ENCODE measurements around the gene NOS1. TPM values are rescaled to one million over a fixed set of nuclear protein-coding genes. Genes with fewer than 3 reads are reported as not detected.
"Not testable (repeated sequence)": the region's sequence is repeated elsewhere in the genome, so short reads cannot be mapped to it uniquely, and the experiment has no call there.

NOS1 gene
- total RNA-seq, 1 experiment from 2014 or later = 25.2 TPM

- intact Hi-C loops (cut with micrococcal nuclease; ENCODE audit: unreplicated experiment) = no loop called here
- Histone ChIP-seq H3K4me3 (ENCODE audit: low read depth, low read length, poor library complexity, severe bottlenecking) (no peak overlapping the region), H3K9me3 (ENCODE audit: low read depth, low read length, poor library complexity, severe bottlenecking) (no peaks in the 10 kb centered on the region), H3K36me3 (ENCODE audit: insufficient read depth, low read length, poor library complexity, severe bottlenecking) (no peaks in the 10 kb centered on the region), H3K27ac (ENCODE audit: low read depth, low read length, poor library complexity, severe bottlenecking) (no peak overlapping the region), H3K4me1 (ENCODE audit: insufficient read depth, low read length, poor library complexity, severe bottlenecking) (no peaks in the 10 kb centered on the region), H3K27me3 (replicated peaks; ENCODE audit: insufficient read depth, low read depth, low read length, poor library complexity) (no peaks in the 10 kb centered on the region)
- no peak for TF ChIP-seq CTCF (conservative IDR thresholded peaks at IDR 0.05; ENCODE audit: low read depth, low read length)
- TF ChIP-seq EZH2 (IDR thresholded peaks at IDR 0.05; ENCODE audit: borderline replicate concordance, low read depth, low read length, poor library complexity, severe bottlenecking) = no peak
- no TSS peak for BruUV-seq (replicated peaks)
- ChIA-PET CTCF (no interaction called here), POLR2A (ENCODE audit: low non-redundant PET) (no interaction called here)
- DNase-seq (ENCODE audit: low spot score) = no peak
Observed at GRCh38 chr12:117402363-117402762, 40.9 kb upstream of the NOS1 start.

GRCh38 chr12:117400912-117401311, 39.5 kb upstream of the NOS1 start:
- Histone ChIP-seq H3K36me3 (ENCODE audit: insufficient read depth, low read length, poor library complexity, severe bottlenecking) (no peaks in the 10 kb centered on the region), H3K27me3 (replicated peaks; ENCODE audit: insufficient read depth, low read depth, low read length, poor library complexity) (no peaks in the 10 kb centered on the region), H3K4me1 (ENCODE audit: insufficient read depth, low read length, poor library complexity, severe bottlenecking) (no peaks in the 10 kb centered on the region), H3K27ac (ENCODE audit: low read depth, low read length, poor library complexity, severe bottlenecking) (no peak overlapping the region), H3K9me3 (ENCODE audit: low read depth, low read length, poor library complexity, severe bottlenecking) (no peaks in the 10 kb centered on the region), H3K4me3 (ENCODE audit: low read depth, low read length, poor library complexity, severe bottlenecking) (no peak overlapping the region)
- ChIA-PET POLR2A (ENCODE audit: low non-redundant PET) (no interaction called here), CTCF (no interaction called here)
- BruUV-seq (replicated peaks) = no TSS peak
- TF ChIP-seq CTCF (conservative IDR thresholded peaks at IDR 0.05; ENCODE audit: low read depth, low read length) (no peak), EZH2 (IDR thresholded peaks at IDR 0.05; ENCODE audit: borderline replicate concordance, low read depth, low read length, poor library complexity, severe bottlenecking) (no peak)
- DNase-seq (ENCODE audit: low spot score) = no peak
- intact Hi-C loops (cut with micrococcal nuclease; ENCODE audit: unreplicated experiment) = no loop called here

GRCh38 chr12:117398482-117398881, 37.1 kb upstream of the NOS1 start:
- H3K36me3 ChIP-seq (ENCODE audit: insufficient read depth, low read length, poor library complexity, severe bottlenecking); DNase-seq (ENCODE audit: low spot score); intact Hi-C loops (cut with micrococcal nuclease; ENCODE audit: unreplicated experiment); BruUV-seq (replicated peaks); POLR2A ChIA-PET (ENCODE audit: low non-redundant PET); H3K9me3 ChIP-seq (ENCODE audit: low read depth, low read length, poor library complexity, severe bottlenecking); H3K4me3 ChIP-seq (ENCODE audit: low read depth, low read length, poor library complexity, severe bottlenecking); H3K27me3 ChIP-seq (replicated peaks; ENCODE audit: insufficient read depth, low read depth, low read length, poor library complexity); H3K4me1 ChIP-seq (ENCODE audit: insufficient read depth, low read length, poor library complexity, severe bottlenecking); H3K27ac ChIP-seq (ENCODE audit: low read depth, low read length, poor library complexity, severe bottlenecking); CTCF ChIA-PET: not testable (repeated sequence)

GRCh38 chr12:117395766-117396165, 34.3 kb upstream of the NOS1 start:
- TF ChIP-seq CTCF (conservative IDR thresholded peaks at IDR 0.05; ENCODE audit: low read depth, low read length) (no peak), EZH2 (IDR thresholded peaks at IDR 0.05; ENCODE audit: borderline replicate concordance, low read depth, low read length, poor library complexity, severe bottlenecking) (no peak)
- Histone ChIP-seq H3K27ac (ENCODE audit: low read depth, low read length, poor library complexity, severe bottlenecking) (no peak overlapping the region), H3K27me3 (replicated peaks; ENCODE audit: insufficient read depth, low read depth, low read length, poor library complexity) (no peaks in the 10 kb centered on the region), H3K9me3 (ENCODE audit: low read depth, low read length, poor library complexity, severe bottlenecking) (no peaks in the 10 kb centered on the region), H3K4me1 (ENCODE audit: insufficient read depth, low read length, poor library complexity, severe bottlenecking) (no peaks in the 10 kb centered on the region), H3K36me3 (ENCODE audit: insufficient read depth, low read length, poor library complexity, severe bottlenecking) (no peaks in the 10 kb centered on the region), H3K4me3 (ENCODE audit: low read depth, low read length, poor library complexity, severe bottlenecking) (no peak overlapping the region)
- ChIA-PET POLR2A (ENCODE audit: low non-redundant PET) (no interaction called here), CTCF (no interaction called here)
- DNase-seq (ENCODE audit: low spot score) = no peak
- intact Hi-C loops (cut with micrococcal nuclease; ENCODE audit: unreplicated experiment) = no loop called here
- BruUV-seq (replicated peaks) = no TSS peak

All from A673 (cell line).